NCI-H1694 (cell line): ENCODE data around the gene ALKBH6.

Experiments used
- DNase-seq: peaks from one replicate; lab custom pipeline; 2025; lab: John Stamatoyannopoulos, UW

Gene ALKBH6

GRCh38 chr19:36030264-36031148 is 16.5 kb upstream of the ALKBH6 start:
- DNase-seq: peak; percentile 69

GRCh38 chr19:36028313-36029041 is 14.5 kb upstream of the ALKBH6 start:
- DNase-seq: no peak

- no peak for DNase-seq
Measured at GRCh38 chr19:36027696-36028095, 13.7 kb upstream of the ALKBH6 start.

- DNase-seq: no peak
Measured at GRCh38 chr19:36026091-36026876, 12.3 kb upstream of the ALKBH6 start.

- DNase-seq: no peak
Measured at GRCh38 chr19:36025541-36025940, 11.5 kb upstream of the ALKBH6 start.

GRCh38 chr19:36023432-36023831 is 9.4 kb upstream of the ALKBH6 start:
- DNase-seq: no peak

GRCh38 chr19:36019061-36019670 is 5.2 kb upstream of the ALKBH6 start:
- no peak for DNase-seq

GRCh38 chr19:36013280-36014011 is 567 bp downstream of the ALKBH6 start:
- no peak for DNase-seq

- no peak for DNase-seq
Measured at GRCh38 chr19:36010402-36010801, 3.6 kb downstream of the ALKBH6 start.

GRCh38 chr19:36009633-36010379 is 4.2 kb downstream of the ALKBH6 start:
- no peak for DNase-seq

- no peak for DNase-seq
Measured at GRCh38 chr19:36009220-36009619, 4.8 kb downstream of the ALKBH6 start.

- DNase-seq: no peak
Measured at GRCh38 chr19:36008336-36008978, 5.6 kb downstream of the ALKBH6 start, which contains the start of gene SYNE4. Gene SYNE4, minus strand, starts transcription at chr19:36008813. Its CDS starts 132 bp downstream, at chr19:36008681.

- no peak for DNase-seq
Measured at GRCh38 chr19:36006955-36007354, 7.1 kb downstream of the ALKBH6 start.

GRCh38 chr19:36003284-36003683 is 10.7 kb downstream of the ALKBH6 start:
- no peak for DNase-seq

- DNase-seq: no peak
Measured at GRCh38 chr19:36001605-36002004, 12.4 kb downstream of the ALKBH6 start.

- no peak for DNase-seq
Measured at GRCh38 chr19:35996777-35997176, 17.2 kb downstream of the ALKBH6 start.

- DNase-seq: peak; percentile 90
Measured at GRCh38 chr19:35995048-35995993, 18.7 kb downstream of the ALKBH6 start, which contains the start of gene SDHAF1. Gene SDHAF1, plus strand, starts transcription at chr19:35995188. Its CDS starts 87 bp downstream, at chr19:35995275.

GRCh38 chr19:35993923-35994598 is 20.0 kb downstream of the ALKBH6 start:
- no peak for DNase-seq
